Left cardiac atrium (tissue), 4 donors: ENCODE measurements around the gene ZNF462. TPM values are rescaled to one million over a fixed set of nuclear protein-coding genes. Genes with fewer than 3 reads are reported as not detected.

Experiments used
- ATAC-seq, 2 donors: fragments of 200-7000 bp; cut with Tn5 transposase; one replicate each; pipeline ENCODE4 v1.9.1; 2020; ENCODE audit warnings: mild to moderate bottlenecking in 2 of 2, moderate library complexity in 2 of 2
- DNase-seq: peaks from one replicate; pipeline ENCODE4 v3.0.0-alpha.2; 2020
- intact Hi-C, 2 donors: fragments of 100-400 bp; cut with DNase I; formaldehyde crosslinking; loops; one replicate each; pipeline versions ENCODE4 v1.14.1 to v1.15.1; 2022 to 2023
- total RNA-seq, 2 donors: library from RNA; stranded (reverse); fragmentation: NEBNext Ultra II Directional; extraction: Animal tissue kit (Norgen Biotek cat#: 25700); gene quantifications; one replicate each; pipeline ENCODE4 v1.2.1, GENCODE V29; 2021
- donor health status: DM: no; HTN: yes; CAD: no.
- donor health status: DM: no; HTN: yes; CAD: no; lungs with severe emphysema.
- donor health status: DM: yes; HTN: yes; CAD: no.
- donor health status: Dilated cardiomyopathy.

Gene ZNF462
- total RNA-seq, 2 donors from 2014 or later = 18.6 to 29.3 TPM

DNA sequence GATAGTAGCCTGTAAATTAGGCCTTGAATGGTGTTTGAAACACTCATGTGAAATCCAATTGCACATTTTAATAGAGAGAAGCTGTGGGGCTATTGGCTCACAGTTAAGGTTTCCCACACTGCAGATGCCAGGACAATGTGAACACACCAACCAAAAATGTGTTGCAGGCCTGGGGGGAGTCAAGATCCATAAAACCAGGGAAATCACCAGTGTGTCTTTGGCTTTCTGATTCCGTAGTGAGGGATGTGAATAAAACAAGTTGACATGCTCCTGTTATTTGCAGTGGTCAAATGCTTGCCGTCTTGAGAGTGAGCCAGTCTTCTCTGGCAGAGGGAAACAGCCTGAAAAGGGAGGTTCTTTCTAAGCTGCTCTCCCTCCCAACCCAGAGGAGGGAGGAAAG, 79.0 kb downstream of the ZNF462 start:
- DNase-seq (no peak), ATAC-seq (no peak)
- intact Hi-C loops = no loop called here

DNA sequence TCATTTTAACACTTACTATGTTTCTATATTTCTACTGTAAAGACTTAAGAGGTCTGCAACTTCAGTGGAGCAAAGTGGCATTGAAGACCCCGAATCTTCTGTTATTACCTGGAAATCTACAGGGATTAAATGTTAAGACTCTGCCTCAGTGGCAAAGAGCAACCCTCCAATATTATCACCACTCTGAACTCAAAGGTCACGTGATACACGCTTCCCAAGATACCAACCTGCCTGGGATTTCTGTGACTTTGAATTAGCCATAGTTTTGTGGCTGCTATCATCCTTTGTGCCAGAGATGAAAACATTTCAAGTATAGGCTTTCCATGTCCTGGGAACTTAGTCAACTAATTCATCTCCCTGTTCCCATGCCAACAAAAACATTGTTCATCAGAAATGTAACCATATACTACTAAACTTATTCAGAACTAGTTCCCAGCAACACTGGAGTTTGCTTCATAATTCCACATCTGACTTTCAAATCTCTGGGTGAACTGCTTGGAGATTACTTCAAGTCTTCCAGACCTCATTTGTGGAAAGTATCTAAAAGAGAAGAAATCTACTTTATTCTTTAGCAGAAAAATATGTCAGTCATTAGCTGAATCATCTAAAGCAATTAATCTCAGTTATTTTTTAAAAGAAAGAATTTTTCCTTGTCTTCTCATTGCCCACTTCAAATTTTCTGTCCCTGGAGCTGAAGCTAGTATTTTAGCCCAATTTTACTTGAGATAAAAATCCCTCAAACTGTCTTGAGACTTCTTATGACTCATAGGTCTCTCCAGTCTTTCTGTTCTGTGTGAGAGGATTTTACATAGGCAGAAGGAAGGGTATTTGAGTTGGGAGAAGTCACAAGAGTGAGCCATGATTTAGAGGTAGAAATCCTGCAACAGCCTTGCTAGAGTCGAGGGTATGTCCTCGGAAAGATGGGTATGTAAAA, 83.0 kb downstream of the ZNF462 start:
- intact Hi-C loops = no loop called here
- ATAC-seq (peak in 1 of 2 donors; percentile 60), DNase-seq (no peak)

DNA sequence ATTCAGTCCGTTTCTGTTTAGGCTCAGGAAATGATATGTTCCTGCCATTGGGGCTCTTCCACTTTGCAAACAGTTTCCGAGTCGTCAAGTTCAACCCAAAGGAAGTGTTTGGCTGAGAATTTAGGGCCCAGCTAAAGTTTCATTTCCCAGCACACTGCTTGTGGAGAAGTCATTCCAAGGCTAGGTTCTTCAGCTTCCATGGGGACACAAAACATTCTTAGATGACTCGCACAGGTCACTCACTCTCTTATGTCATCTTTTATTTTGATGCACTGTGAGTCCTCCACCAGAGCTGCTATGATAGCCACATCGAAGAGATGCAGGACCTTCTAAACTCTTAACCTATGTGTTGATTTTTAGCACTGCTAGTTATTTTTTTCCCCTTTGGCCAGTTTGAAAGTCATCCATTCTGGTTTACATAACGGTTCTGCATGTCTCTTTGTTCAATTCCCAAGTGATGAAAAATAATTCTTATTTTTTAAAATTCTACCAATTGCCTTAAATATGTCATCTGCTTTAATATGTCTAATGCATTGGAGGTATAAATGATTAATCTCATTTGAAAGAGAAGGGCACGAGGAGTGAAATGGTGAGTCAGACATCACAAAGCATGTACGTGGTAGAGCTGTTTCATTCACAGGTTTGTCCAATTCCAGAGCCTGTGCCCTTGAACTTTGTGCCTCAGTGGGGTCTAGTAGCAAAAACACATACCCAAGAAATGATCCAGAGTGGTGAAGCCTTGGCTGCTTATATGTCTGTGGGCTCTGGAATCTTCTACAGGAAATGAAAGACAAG, 84.3 kb downstream of the ZNF462 start:
- ATAC-seq (peak in 1 of 2 donors; percentile 49), DNase-seq (no peak)
- intact Hi-C loops = no loop called here

- no peak for DNase-seq
- intact Hi-C loops = no loop called here
- ATAC-seq = no peak
These were observed 90.2 kb downstream of the ZNF462 start for GRCh38 chr9:106953174-106953573.

- ATAC-seq = no peak
- intact Hi-C loops = no loop called here
- no peak for DNase-seq
These were observed 91.6 kb downstream of the ZNF462 start for GRCh38 chr9:106954558-106954957.

- ATAC-seq (no peak), DNase-seq (no peak)
- intact Hi-C loops = no loop called here
These were observed 92.2 kb downstream of the ZNF462 start for GRCh38 chr9:106954974-106955850.

DNA sequence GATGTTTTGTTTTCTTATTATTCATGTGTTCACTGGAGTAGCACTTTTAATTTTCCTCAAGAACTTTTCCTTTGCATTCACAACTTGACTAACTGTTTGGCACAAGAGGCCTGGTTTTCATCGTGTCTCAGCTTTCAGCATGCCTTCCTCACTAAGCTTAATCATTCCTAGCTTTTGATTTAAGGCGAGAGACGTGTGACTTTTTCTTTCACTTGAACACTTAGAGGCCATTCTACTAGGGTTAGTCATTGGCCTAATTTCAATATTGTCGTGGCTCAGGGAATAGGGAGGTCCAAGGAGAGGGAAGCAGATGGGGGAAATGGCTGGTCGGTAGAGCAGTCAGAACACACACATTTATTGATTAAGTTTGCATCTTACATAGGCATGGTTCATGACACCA, 94.0 kb downstream of the ZNF462 start:
- ATAC-seq (peak in 1 of 2 donors; percentile 68), DNase-seq (no peak)
- intact Hi-C loops = no loop called here

DNA sequence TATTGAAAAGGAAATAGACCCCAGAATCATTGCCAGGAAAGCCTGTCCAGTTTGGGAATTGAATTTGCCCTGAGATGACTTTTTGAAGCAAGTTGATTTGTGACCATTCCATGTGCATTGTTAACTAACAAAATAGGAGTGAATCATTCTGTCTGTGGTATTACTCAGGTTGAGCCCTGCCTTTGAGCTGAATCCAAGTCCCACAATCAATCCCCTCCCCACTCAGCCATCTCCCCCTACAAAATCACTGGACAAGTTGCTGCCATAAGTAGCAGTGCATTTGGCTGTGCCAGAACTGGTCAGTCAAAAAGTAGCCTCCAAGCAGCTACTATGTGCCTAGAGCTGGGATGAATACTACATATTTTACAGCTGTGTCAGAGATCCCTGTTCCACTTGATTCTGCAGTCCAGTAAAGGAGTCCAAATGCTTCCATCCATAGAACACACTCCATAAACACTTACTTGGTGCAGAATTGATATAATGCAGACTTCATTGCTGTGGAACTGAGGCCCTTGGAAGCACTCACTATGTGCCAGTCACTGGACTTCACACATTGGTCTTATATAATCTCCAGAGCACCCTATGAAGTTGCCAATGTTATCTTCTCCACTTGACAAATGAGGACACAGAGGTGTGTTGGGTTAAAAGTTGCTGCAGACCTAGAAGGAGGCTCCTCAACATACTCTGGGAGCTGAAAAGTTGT, 96.1 kb downstream of the ZNF462 start:
- intact Hi-C loops = no loop called here
- ATAC-seq (no peak), DNase-seq (no peak)

DNA sequence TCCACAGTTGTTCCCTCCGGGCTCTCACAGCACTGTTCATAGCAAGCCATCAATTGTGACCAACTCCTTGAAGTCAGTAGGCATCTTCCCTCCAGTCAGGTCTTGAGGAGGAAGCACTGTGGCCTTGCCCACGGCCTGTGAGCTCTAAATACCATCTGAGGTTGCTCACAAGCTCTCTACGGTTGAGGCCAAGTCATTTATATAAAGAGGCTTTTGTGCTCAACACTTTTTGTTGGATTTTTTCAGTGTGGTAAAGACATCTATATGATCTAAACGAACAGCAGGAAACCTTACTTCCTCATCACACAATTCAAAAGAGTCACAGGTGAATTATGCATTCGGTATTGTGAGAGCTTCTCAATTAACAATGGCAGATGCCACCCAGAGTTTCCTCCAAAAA, 97.3 kb downstream of the ZNF462 start:
- intact Hi-C loops = no loop called here
- DNase-seq (no peak), ATAC-seq (no peak)

- no peak for ATAC-seq
- intact Hi-C loops = no loop called here
- DNase-seq = no peak
These were observed 98.7 kb downstream of the ZNF462 start for GRCh38 chr9:106961623-106962022.

DNA sequence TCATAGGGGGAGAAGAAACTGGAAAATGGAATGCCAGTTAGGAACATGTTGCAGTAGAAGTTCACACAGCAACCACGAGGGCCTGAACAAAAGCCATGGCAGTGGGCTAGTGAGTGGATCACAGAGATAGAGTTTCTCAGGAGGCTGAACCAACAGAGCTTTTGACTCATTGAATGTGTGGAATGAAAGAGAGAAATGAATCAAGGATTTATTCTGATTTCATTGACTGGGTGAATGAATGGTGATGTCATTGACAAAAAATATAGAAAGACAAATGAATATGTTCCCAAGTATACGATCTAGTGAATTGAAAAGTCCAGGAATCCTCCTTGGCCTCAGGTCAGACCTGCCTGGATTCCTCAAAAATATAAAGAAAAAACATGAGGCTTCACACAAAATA, 99.2 kb downstream of the ZNF462 start:
- intact Hi-C loops = no loop called here
- DNase-seq = no peak

GRCh38 chr9:106962615-106963363, 99.8 kb downstream of the ZNF462 start:
- ATAC-seq (peak; percentile 77 to 87), DNase-seq (peak; percentile 41)
- intact Hi-C loops = no loop called here

More for the DNA sequence above, 99.2 kb downstream of the ZNF462 start:
- ATAC-seq = no peak

DNA sequence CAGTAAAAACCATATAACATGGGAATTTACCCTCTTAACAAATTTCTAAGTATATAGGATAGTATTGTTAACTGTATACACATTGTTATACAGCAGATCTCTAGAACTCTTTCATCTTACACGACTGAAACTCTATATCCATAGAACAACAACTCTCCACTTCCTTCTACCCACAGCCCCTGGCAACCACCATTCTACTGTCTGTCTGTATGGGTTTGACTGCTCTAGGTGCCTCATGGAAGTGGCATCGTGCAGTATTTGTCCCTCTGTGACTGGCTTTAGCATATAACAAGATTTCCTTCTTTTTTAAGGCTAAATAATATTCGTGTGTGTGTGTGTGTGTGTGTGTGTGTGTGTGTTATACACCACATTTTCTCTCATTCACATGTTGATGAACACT, 100.7 kb downstream of the ZNF462 start:
- DNase-seq (no peak), ATAC-seq (no peak)
- intact Hi-C loops = no loop called here

GRCh38 chr9:106964329-106964728, 101.4 kb downstream of the ZNF462 start:
- intact Hi-C loops = no loop called here
- no peak for DNase-seq
- no peak for ATAC-seq

DNA sequence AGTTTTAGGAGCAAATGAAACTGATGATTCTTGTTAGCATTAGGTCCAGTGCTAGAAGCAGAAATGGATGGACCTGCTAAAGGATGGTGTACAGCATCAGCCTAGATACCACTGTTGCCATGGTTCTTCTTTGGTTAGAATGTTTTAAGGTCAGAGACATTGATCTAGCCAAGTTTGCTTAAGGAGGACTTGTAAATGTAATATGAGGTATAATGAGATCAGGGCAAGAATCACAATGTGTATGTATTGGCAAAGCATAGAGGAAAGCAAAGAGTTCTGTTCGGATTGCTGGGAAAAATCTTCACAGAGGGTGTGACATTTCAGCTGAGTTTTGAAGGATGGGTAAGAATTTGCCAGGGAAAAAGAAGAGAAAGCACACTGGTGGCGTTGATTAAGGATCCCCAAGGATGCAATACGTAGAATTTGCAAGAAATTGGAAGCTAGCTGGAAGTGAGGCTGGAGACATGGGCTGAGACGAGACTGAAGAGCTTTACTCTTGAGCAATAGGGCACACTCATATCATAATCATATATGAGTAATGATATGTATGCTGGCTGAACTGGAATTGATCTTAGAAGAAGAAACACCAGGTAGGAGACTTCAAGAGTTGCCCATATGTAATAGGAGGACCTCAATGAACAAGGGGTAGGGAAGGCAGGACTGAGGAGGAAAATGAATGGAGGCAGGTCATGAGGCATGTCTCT, 102.0 kb downstream of the ZNF462 start:
- ATAC-seq = no peak
- intact Hi-C loops = no loop called here
- DNase-seq = no peak

GRCh38 chr9:106966481-106966880, 103.5 kb downstream of the ZNF462 start:
- no peak for ATAC-seq
- intact Hi-C loops = no loop called here
- DNase-seq = no peak

DNA sequence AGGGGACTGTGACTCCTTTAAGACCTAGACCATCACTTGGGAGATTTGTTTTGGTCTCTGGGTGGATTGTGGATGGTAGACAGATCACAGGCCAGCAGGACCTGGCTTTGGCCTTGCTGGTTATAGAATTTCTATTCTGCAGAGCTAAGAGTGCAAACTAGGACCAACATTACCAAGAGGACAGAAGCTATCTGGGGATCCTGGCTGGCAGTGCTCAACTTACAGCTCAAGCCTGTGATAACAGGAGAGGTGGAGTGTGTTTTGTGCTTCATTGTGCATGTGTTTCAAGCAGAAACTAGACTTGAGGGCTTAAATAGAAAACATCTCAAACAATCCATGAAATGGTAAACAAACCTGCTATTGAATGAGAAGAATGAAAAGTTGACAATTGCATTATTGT, 106.7 kb downstream of the ZNF462 start:
- intact Hi-C loops = no loop called here
- no peak for DNase-seq
- peak in 1 of 2 donors; percentile 50 for ATAC-seq
